HepG2 (cell line): ENCODE data around the gene ASXL1. TPM values are rescaled to one million over a fixed set of nuclear protein-coding genes. Genes with fewer than 3 reads are reported as not detected.
A peak's percentile ranks its signal among the peaks of the same experiment; 100 is the strongest.

Experiments
- CCAR2 ChIP-seq: fragments of 200-400 bp; formaldehyde crosslinking; optimal IDR thresholded peaks from 2 replicates; pipeline ENCODE3; 2018; ENCODE audit warnings: low read depth, mild to moderate bottlenecking, low read length, moderate library complexity
- CTCF ChIP-seq: sonication (generic); formaldehyde crosslinking; IDR thresholded peaks from 2 replicates; pipeline ENCODE4 v1.5.0; 2020; ENCODE audit warnings: mild to moderate bottlenecking, missing genetic modification reagents, moderate library complexity
- GABPB1 ChIP-seq: IDR thresholded peaks from 2 replicates; pipeline ENCODE4 v1.6.1; 2016; ENCODE audit warnings: mild to moderate bottlenecking, missing genetic modification reagents, moderate library complexity, missing compliant biosample characterization
- HMGXB3 ChIP-seq: sonication (generic); formaldehyde crosslinking; IDR thresholded peaks from 2 replicates; pipeline ENCODE4 v1.4.0; 2020; ENCODE audit warnings: missing genetic modification reagents, borderline replicate concordance
- HOXA9 ChIP-seq: sonication (generic); formaldehyde crosslinking; IDR thresholded peaks from 2 replicates; pipeline ENCODE4 v1.8.1; 2022; ENCODE audit warnings: missing genetic modification reagents, mild to moderate bottlenecking, moderate library complexity, borderline replicate concordance
- KAT8 ChIP-seq: IDR thresholded peaks from 2 replicates; pipeline ENCODE4 v1.6.1; 2016; ENCODE audit warnings: missing genetic modification reagents, missing compliant biosample characterization
- KDM2A ChIP-seq: sonication (generic); formaldehyde crosslinking; IDR thresholded peaks from 2 replicates; pipeline ENCODE4 v1.4.0; 2020; ENCODE audit warnings: low read depth, missing genetic modification reagents, borderline replicate concordance
- LRRFIP1 ChIP-seq: sonication (generic); formaldehyde crosslinking; conservative IDR thresholded peaks from 2 replicates; pipeline ENCODE4 v1.4.0; 2020; ENCODE audit warnings: missing genetic modification reagents
- NCOA1 ChIP-seq: sonication (generic); formaldehyde crosslinking; IDR thresholded peaks from 2 replicates; pipeline ENCODE4 v1.9.0; 2021; ENCODE audit warnings: missing genetic modification reagents
- SOX5 ChIP-seq: IDR thresholded peaks from 2 replicates; pipeline ENCODE4 v1.6.1; 2016; ENCODE audit warnings: borderline replicate concordance
- TEAD3 ChIP-seq: optimal IDR thresholded peaks from 2 replicates; pipeline ENCODE3; 2016; ENCODE audit warnings: borderline replicate concordance
- TP53 ChIP-seq: sonication (generic); formaldehyde crosslinking; conservative IDR thresholded peaks from 2 replicates; pipeline ENCODE4 v1.4.0; 2020; ENCODE audit warnings: missing genetic modification reagents
- ZFP36L1 ChIP-seq: sonication (generic); formaldehyde crosslinking; IDR thresholded peaks from 2 replicates; pipeline ENCODE4 v1.8.0; 2022; ENCODE audit warnings: mild to moderate bottlenecking, missing genetic modification reagents, moderate library complexity
- ZHX1 ChIP-seq: sonication (generic); formaldehyde crosslinking; IDR thresholded peaks from 2 replicates; pipeline ENCODE4 v1.8.1; 2022; ENCODE audit warnings: low read depth, mild to moderate bottlenecking, missing genetic modification reagents
- ZNF776 ChIP-seq: sonication (generic); formaldehyde crosslinking; IDR thresholded peaks from 2 replicates; pipeline ENCODE4 v1.4.0; 2020; ENCODE audit warnings: mild to moderate bottlenecking, missing genetic modification reagents
- ZNF790 ChIP-seq: sonication (generic); formaldehyde crosslinking; IDR thresholded peaks from 2 replicates; pipeline ENCODE4 v1.8.0; 2022; ENCODE audit warnings: missing genetic modification reagents, mild to moderate bottlenecking, borderline replicate concordance
- polyA plus RNA-seq, 8 experiments: library from polyadenylated mRNA; depleted of rRNA in 3 of 8; stranded (reverse) in 7 of 8; unstranded in 1 of 8; fragments of >200 nt; fragmentation: Illumina TruSeq in 4 of 8; extraction: Trizol in 4 of 8; gene quantifications; 2 replicates each; pipeline versions ENCODE4 v1.2.1 to v1.2.3, GENCODE V29; 2011 to 2016; ENCODE audit warnings: low read depth in 4 of 8, missing spikeins in 1 of 8, mixed read lengths in 1 of 8; ENCODE audit not compliant: insufficient read depth in 1 of 8
- total RNA-seq, 5 experiments: library from RNA; depleted of rRNA; stranded (reverse); fragments of >200 nt; fragmentation: Illumina TruSeq; extraction: Trizol; gene quantifications; 2 replicates each; pipeline ENCODE4 v1.2.3, GENCODE V29; 2016; ENCODE audit warnings: low read depth in 1 of 5

ASXL1 gene
- total and polyA plus RNA-seq, 2 of the 13 experiments (the other 11 are each of a cell fraction or from before 2014, with no cell fraction given) = 62.1 to 74.8 TPM

GRCh38 chr20:32483351-32484224 lies 125.5 kb downstream of the ASXL1 start (continued):
- TF ChIP-seq ZHX1 (CRISPR knock-in tag) (no peak), GABPB1 (CRISPR knock-in tag) (peak; percentile 68; the same call in 1 of the 2 replicates), KAT8 (peak; percentile 66; the same call in 1 of the 2 replicates), HMGXB3 (CRISPR knock-in tag) (peak; percentile 78; the same call in 1 of the 2 replicates), CTCF (peak; percentile 35; the same call in 1 of the 2 replicates), HOXA9 (CRISPR knock-in tag) (no peak), SOX5 (CRISPR knock-in tag) (peak; percentile 22; the same call in 1 of the 2 replicates), TEAD3 (CRISPR knock-in tag) (peak; percentile 53), KDM2A (CRISPR knock-in tag) (peak; percentile 89), ZNF790 (no peak), NCOA1 (CRISPR knock-in tag) (no peak), ZNF776 (CRISPR knock-in tag) (peak; percentile 64; the same call in 1 of the 2 replicates), LRRFIP1 (no peak), ZFP36L1 (CRISPR knock-in tag) (no peak), TP53 (0 out of 2 replicates have a peak, but pooled peaks have one; percentile 40), CCAR2 (peak; percentile 63)
